Activated naive CD8-positive, alpha-beta T cell treated with anti-CD3 and anti-CD28 coated beads for 36 hours (primary cell): ENCODE measurements around the gene PTPN9. TPM values are rescaled to one million over a fixed set of nuclear protein-coding genes. Genes with fewer than 3 reads are reported as not detected.
"Not testable (repeated sequence)": the region's sequence is repeated elsewhere in the genome, so short reads cannot be mapped to it uniquely, and the experiment has no call there.

Experiments used
- DNase-seq: peaks from one replicate; pipeline ENCODE4 v3.0.0; 2021
- H3K27ac Mint-ChIP-seq: one replicate; pipeline ENCODE4 v1.8.0; 2022; ENCODE audit warnings: mild to moderate bottlenecking, moderate library complexity, mixed read lengths
- H3K27me3 Mint-ChIP-seq: one replicate; pipeline ENCODE4 v1.8.0; 2022; ENCODE audit warnings: mild to moderate bottlenecking, mixed read lengths
- H3K36me3 Mint-ChIP-seq: one replicate; pipeline ENCODE4 v1.8.0; 2021; ENCODE audit warnings: mild to moderate bottlenecking, mixed read lengths
- H3K4me1 Mint-ChIP-seq: one replicate; pipeline ENCODE4 v1.8.0; 2021; ENCODE audit warnings: mixed read lengths
- H3K4me3 Mint-ChIP-seq: one replicate; pipeline ENCODE4 v1.8.0; 2022; ENCODE audit warnings: mild to moderate bottlenecking, moderate library complexity, mixed read lengths
- H3K9me3 Mint-ChIP-seq: one replicate; pipeline ENCODE4 v1.8.0; 2022; ENCODE audit warnings: mixed read lengths
- total RNA-seq, 2 experiments: library from RNA; stranded (reverse); gene quantifications; one replicate each; pipeline ENCODE4 v1.2.3, GENCODE V29; 2021

PTPN9 gene
- total RNA-seq, 2 experiments from 2014 or later = 12.1 to 13.2 TPM

DNA sequence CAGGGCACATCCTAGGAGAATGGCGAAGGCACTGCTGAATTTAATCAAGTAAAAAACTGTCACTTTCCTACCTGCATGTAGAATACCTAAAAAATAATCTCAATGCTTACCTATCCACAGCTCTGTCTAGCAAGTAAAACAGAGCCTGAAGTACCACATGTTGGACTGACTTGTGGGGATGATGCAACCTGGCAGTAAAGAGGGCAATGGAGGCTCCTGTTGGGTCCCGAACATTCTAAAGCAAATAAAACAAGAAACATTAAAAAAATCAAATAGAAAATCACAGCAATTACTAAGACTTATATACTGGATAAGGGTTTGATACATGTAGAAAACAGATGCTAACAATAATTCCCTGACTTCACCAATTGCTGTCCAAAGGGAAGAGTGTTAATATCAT is 56.1 kb downstream of the PTPN9 start:
- no peak for DNase-seq
- Mint-ChIP-seq H3K27me3 (no peaks in the 10 kb centered on the region), H3K36me3 (peaks cover 12% of the 10 kb centered on the region), H3K4me1 (no peaks in the 10 kb centered on the region), H3K4me3 (no peak overlapping the region), H3K9me3 (no peaks in the 10 kb centered on the region), H3K27ac (no peak overlapping the region)

DNA sequence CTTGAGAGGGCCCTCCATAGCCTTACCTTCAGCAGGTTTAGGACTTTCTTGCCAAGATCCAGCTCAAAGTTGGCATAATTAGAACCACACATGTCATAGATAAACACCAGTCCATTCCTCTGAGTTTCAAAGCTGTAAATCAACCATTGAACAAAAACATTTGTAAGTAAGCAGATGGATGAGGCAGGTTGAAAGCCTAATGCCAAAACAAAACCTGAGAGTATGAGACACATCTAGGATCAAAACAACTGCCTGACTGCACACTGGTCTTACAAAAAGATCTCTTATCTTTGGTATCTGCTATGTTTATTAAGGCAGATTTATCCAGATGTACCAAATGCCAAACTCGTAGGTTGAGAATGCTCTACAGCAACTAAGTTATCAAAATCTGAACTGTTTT is 61.9 kb downstream of the PTPN9 start:
- Mint-ChIP-seq H3K36me3 (peaks cover 11% of the 10 kb centered on the region), H3K27me3 (no peaks in the 10 kb centered on the region), H3K4me1 (no peaks in the 10 kb centered on the region), H3K9me3 (no peaks in the 10 kb centered on the region), H3K27ac (no peak overlapping the region), H3K4me3 (no peak overlapping the region)
- DNase-seq = no peak

DNA sequence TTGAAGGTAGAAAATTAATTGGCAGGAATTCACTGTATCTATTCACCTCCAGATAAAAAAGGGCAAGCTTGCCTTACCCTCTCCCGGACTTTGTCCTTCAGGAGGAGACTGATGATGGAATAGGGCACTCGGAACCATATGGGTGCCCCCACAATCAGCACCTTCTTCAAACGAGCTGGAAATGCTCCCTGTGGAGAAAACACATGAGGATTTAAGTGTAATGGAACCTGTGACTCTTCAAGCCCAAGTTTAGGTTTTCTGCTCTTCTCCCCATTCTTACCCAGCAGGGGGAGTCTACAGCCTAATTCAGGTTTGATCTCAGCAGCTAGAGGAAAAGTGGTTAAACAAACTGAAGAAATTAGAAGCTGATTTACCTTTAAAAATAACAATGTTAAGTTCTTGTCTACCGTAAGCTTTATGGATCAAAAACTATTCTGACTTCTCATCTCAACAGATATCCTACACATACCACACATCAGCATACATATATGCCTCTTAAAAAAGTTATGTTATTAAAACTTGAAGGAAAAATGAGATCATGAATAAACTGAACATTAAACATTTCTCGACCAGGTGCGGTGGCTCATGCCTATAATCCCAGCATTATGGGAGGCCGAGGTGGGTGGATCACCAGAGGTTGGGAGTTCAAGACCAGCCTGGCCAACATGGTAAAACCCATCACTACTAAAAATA is 70.1 kb downstream of the PTPN9 start:
- DNase-seq = no peak
- Mint-ChIP-seq H3K27ac (no peak overlapping the region), H3K27me3 (no peaks in the 10 kb centered on the region), H3K4me1 (peaks cover 3% of the 10 kb centered on the region), H3K36me3 (peaks cover 7% of the 10 kb centered on the region), H3K9me3 (no peaks in the 10 kb centered on the region), H3K4me3 (no peak overlapping the region)

DNA sequence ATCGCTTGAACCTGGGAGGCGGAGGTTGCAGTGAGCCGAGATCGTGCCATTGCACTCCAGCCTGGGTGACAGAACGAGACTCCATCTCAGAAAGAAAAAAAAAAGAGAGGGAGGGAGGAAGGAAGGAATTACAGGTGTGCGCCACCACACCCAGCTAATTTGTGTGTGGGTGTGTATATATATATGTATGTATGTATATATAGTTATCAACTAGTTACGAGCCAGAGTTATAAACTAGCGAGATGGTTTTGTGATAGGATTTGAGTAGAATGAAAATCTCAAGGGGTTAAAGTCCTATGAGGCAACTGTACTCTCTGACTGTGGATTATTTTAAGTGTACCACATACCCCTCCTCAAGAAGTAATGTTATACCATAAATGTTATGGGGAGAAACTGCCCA is 76.8 kb downstream of the PTPN9 start:
- no peak for DNase-seq
- Mint-ChIP-seq H3K4me3 (no peak overlapping the region), H3K27me3 (no peaks in the 10 kb centered on the region), H3K36me3 (peaks cover 8% of the 10 kb centered on the region), H3K9me3 (no peaks in the 10 kb centered on the region), H3K27ac (no peak overlapping the region), H3K4me1 (no peaks in the 10 kb centered on the region)

DNA sequence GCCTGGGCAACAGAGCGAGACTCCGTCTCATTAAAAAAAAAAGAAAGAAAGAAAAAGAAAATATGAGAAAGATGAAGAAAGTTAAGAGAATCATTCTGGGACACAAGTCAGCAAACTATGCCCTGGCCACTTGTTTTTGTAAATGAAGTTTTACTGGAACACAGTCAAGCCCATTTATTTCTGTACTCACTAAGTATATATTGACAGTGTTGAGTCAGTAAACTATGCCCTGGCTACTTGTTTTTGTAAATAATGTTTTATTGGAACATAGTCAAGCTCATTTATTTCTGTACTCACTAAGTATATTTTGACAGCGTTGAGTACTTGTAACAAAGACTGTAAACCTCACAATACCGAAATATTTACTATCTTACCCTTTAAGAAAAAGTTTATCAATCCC is 85.4 kb downstream of the PTPN9 start:
- Mint-ChIP-seq H3K27me3 (no peaks in the 10 kb centered on the region), H3K4me3 (no peak overlapping the region), H3K36me3 (peaks cover 6% of the 10 kb centered on the region)

DNA sequence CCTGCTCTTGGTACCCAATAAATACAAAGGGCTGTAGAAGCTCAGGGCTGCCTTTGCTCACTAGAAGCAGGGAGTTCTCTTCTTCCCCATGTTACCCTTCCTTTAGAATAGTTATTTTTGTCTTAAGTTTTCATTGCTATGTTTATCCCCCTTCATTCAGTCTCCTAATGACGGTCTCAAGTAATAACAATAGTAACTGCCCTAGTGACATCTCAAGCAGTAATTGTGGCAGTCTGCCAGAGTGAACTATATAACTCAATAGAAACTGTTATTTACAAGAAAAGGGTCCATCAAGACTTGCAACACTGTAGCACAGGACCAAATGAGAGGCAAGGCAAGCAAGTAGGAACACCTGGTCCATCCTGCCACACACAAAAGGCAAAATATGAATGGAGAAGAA is 95.2 kb downstream of the PTPN9 start:
- peaks cover 5% of the 10 kb centered on the region for H3K36me3 Mint-ChIP-seq
- no peaks in the 10 kb centered on the region for H3K9me3 Mint-ChIP-seq
- no peaks in the 10 kb centered on the region for H3K27me3 Mint-ChIP-seq
- no peak for DNase-seq
- no peak overlapping the region for H3K4me3 Mint-ChIP-seq
- peak overlapping the region; percentile 1 for H3K27ac Mint-ChIP-seq
- no peaks in the 10 kb centered on the region for H3K4me1 Mint-ChIP-seq

More for the DNA sequence above, 85.4 kb downstream of the PTPN9 start:
- H3K4me1 Mint-ChIP-seq = no peaks in the 10 kb centered on the region
- no peaks in the 10 kb centered on the region for H3K9me3 Mint-ChIP-seq
- no peak for DNase-seq
- H3K27ac Mint-ChIP-seq = no peak overlapping the region

DNA sequence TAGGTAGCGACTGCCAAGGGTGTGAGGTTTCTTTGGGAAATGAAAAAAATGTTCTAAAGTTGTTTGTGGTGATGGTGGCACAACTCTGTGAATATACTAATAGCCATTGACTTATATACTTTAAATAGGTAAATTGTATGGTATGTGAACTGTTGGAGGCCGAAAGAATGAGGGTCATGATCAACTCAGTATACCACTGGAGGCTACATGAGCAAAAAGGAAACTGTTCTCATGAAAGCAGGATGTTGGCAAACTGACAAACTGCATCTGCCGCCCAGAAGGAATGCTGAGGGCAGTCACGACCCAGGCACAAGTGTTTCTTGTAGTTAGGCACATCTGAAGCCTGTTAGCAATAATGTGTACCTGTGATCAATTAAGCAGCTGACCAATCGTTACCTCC is 95.6 kb downstream of the PTPN9 start:
- not testable (repeated sequence) for DNase-seq, H3K27me3 Mint-ChIP-seq, H3K36me3 Mint-ChIP-seq, H3K27ac Mint-ChIP-seq, H3K4me3 Mint-ChIP-seq, H3K4me1 Mint-ChIP-seq, H3K9me3 Mint-ChIP-seq

DNA sequence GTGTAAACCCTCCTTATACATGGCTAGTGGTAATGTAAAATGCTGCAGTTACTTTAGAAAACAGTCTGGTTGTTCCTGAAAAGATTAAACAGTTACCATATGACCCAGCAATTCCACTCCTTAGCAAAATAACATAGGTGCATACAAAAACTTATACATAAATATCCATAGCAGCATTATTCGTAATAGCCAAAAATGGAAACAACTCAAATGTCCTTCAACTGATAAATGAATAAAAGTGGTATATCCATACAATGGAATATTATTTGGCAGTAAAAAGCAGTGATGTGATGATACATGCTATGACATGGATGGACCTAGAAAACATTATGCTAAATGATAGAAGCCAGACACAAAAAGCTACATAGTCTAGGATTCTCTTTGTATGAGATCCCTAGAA is 96.0 kb downstream of the PTPN9 start:
- Mint-ChIP-seq H3K27me3 (no peaks in the 10 kb centered on the region), H3K9me3 (no peaks in the 10 kb centered on the region), H3K27ac (no peak overlapping the region), H3K36me3 (peaks cover 5% of the 10 kb centered on the region), H3K4me1 (no peaks in the 10 kb centered on the region), H3K4me3 (no peak overlapping the region)
- DNase-seq = no peak

DNA sequence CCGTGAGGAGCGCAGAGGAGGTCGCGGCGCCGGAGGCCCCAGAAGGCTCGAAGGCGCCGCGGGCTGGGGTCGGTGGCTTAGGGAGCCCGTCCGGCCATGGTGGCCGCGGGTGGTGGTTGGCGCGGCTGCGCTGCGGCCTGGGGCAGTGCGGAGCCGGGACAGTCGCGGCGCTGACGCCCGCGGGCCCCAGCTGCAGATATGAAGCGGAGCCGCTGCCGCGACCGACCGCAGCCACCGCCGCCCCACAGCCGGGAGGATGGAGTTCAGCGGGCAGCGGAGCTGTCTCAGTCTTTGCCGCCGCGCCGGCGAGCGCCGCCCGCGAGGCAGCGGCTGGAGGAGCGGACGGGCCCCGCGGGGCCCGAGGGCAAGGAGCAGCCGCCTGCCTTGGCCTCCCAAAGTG is 98.7 kb downstream of the PTPN9 start:
- H3K4me3 Mint-ChIP-seq, H3K27ac Mint-ChIP-seq, H3K27me3 Mint-ChIP-seq, H3K9me3 Mint-ChIP-seq, H3K4me1 Mint-ChIP-seq, H3K36me3 Mint-ChIP-seq, DNase-seq: not testable (repeated sequence)

DNA sequence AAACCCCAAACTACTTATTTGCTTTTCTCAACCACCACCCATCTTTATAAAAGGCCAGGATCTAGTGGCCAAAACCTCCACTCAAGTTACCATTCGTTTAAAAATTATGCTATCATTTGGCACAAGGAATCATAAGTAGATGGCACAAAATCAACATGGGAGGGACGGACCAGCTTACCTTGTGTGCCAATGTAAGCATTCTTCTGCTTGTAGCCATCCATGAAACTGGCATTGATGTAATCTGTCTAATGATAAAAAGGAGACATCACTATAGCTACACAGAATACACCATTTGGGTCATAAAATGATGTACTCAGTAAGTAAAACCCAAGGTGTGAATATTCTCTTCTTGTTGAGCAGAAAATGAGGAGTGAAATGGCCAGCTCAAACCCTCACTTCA is 99.4 kb downstream of the PTPN9 start:
- Mint-ChIP-seq H3K27me3 (no peaks in the 10 kb centered on the region), H3K9me3 (no peaks in the 10 kb centered on the region), H3K27ac (no peak overlapping the region), H3K36me3 (peaks cover 3% of the 10 kb centered on the region), H3K4me1 (no peaks in the 10 kb centered on the region), H3K4me3 (no peak overlapping the region)
- DNase-seq = no peak

DNA sequence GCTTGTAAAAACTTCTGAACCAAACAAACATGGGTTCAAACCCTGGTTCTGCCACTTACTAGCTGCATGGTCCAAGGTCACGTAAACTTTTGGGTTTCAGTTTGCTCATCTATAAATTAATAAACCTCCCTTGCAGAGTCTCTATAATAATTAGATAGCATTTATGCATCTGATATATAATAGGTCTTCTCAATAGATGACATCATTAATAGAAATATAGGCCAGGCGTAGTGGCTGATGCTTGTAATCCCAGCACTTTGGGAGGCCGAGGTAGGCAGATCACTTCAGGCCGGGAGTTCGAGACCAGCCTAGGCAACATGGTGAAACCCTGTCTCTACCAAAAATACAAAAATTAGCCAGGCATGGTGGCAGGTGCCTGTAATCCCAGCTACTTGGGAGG is 102.0 kb downstream of the PTPN9 start:
- H3K27me3 Mint-ChIP-seq, H3K36me3 Mint-ChIP-seq, DNase-seq, H3K9me3 Mint-ChIP-seq, H3K4me1 Mint-ChIP-seq, H3K27ac Mint-ChIP-seq, H3K4me3 Mint-ChIP-seq: not testable (repeated sequence)

DNA sequence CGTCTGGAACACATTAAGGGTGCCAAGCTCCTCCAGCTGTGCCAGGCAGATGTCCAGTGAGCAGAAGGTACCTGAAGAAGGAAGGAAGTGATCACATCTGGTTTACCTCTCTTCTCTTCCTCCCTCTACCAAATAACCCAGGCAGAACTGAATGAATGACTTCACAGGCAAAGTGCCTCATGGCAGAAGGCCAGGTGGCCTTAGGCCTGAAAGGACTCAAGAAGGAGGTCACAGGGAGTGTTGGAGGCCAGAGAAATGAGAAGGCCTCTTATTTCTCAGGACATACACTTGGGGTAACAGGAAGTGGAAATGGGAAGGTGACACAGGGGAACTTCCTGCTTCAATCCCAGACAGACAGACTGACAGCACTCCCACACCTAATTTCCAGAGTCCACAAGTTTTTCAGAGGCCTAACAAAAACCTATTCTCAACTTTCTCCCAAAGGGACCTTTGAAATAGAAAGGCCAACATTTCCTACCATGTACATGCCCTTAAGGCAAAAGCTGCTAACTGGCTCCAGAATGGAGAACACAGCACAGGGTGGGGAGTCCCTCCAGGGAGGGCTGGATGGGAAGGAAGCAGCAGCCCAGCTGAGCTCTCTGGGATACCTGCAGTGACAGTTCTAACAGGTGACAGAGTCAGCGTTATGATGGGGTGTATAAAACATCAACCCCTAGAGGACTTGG is 110.1 kb downstream of the PTPN9 start:
- Mint-ChIP-seq H3K27me3 (no peaks in the 10 kb centered on the region), H3K4me3 (no peak overlapping the region), H3K9me3 (no peaks in the 10 kb centered on the region), H3K4me1 (peaks cover 4% of the 10 kb centered on the region), H3K27ac (no peak overlapping the region), H3K36me3 (peaks cover 3% of the 10 kb centered on the region)
- no peak for DNase-seq

DNA sequence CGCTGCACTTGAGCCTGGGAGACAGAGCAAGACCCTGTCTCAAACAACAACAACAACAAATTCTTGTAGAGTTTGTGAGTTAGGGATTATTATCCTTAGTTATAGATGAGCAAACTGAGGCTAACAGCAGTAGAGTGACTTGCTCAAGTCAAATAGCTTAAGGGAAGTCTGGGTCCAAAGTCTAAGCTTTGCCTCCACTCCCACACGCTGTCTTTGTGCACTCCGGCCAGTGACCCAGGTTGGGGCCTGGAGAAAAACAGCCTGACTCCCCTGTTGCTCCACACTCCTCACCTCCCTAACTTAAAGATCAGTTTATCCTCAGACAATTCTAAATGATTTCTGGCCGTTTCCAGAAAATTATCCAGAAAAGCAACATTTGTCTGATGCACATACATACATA is 118.5 kb downstream of the PTPN9 start:
- Mint-ChIP-seq H3K27me3 (no peaks in the 10 kb centered on the region), H3K27ac (no peak overlapping the region), H3K4me3 (no peak overlapping the region), H3K36me3 (no peaks in the 10 kb centered on the region), H3K9me3 (no peaks in the 10 kb centered on the region), H3K4me1 (peaks cover 6% of the 10 kb centered on the region)
- DNase-seq = no peak

DNA sequence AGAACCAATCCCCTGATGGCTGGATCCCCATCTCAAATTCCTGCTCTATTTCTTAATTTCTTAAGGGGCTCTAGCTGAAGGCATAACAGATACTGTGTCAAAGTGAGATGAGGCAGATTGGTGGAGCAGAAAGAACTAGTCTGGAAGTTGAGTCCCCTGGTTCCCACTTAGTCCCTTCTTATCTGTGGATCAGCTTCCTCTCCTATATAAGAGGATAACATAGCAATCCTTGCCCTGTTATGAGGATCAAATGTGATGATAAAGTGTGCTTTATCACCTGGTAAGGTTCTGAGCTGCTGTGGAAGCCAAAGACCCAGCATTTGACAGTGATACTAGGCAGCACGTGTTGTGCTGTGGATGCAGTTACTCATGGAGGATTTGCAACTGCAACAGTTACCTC is 119.5 kb downstream of the PTPN9 start:
- no peaks in the 10 kb centered on the region for H3K36me3 Mint-ChIP-seq
- DNase-seq = no peak
- no peak overlapping the region for H3K27ac Mint-ChIP-seq
- peaks cover 6% of the 10 kb centered on the region for H3K4me1 Mint-ChIP-seq
- H3K27me3 Mint-ChIP-seq = no peaks in the 10 kb centered on the region
- H3K9me3 Mint-ChIP-seq = no peaks in the 10 kb centered on the region
- no peak overlapping the region for H3K4me3 Mint-ChIP-seq

DNA sequence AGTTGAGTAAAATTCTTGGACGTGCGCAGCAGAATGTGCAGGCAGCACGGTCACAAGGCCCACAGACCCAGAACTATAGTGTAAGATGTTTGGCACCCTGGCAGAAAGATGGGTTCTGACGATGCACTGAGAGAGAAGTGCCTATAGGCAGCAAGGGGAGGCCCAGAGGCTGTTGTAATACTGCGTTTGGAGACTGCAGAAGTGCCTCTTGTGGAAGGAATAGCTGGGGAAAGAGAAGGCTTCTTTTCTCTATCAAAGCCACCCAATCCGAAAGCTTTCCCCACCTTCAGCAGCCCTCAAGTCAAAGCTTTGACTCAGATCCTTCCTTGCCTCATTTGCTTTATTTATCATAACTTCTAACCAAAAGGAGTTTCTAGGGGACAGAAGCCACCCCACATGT is 122.4 kb downstream of the PTPN9 start:
- DNase-seq = no peak
- Mint-ChIP-seq H3K4me3 (peak overlapping the region; percentile 87), H3K27ac (no peak overlapping the region), H3K4me1 (peaks cover 14% of the 10 kb centered on the region), H3K27me3 (no peaks in the 10 kb centered on the region), H3K36me3 (peaks cover 7% of the 10 kb centered on the region), H3K9me3 (no peaks in the 10 kb centered on the region)

DNA sequence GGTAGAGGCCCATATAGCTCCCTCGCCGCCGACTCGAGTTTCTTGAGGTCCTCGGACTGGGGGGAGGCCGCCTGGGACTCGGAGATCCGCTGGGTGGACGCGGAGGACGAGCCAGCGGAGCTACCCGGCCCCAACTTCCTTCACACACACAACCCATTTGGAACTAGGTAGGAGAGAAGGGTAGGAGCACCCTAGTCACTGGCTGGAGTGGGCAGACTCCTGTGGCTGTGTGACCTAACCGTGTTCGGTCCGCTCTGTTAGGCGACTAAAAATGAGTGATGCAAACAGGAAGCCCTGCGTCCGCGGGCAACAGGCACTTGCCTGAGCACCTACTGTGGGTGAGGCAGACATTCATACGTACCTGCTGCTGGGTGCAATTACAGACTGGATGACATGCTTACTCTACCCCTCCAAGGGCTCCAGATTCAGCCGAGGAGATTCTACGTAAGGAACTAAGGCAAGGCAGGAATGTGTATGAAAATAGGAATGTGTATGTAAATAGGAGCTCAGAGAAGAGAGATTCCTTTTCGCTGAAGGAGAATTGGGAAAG is 123.1 kb downstream of the PTPN9 start:
- Mint-ChIP-seq H3K4me3 (peak overlapping the region; percentile 87), H3K27ac (peak overlapping the region; percentile 90), H3K9me3 (no peaks in the 10 kb centered on the region), H3K27me3 (no peaks in the 10 kb centered on the region), H3K36me3 (peaks cover 7% of the 10 kb centered on the region), H3K4me1 (peaks cover 14% of the 10 kb centered on the region)
- peak; percentile 58 for DNase-seq
